ENCODE results near the gene OXSR1.
A peak's percentile ranks its signal among the peaks of the same experiment; 100 is the strongest.

The OXSR1 gene

DNA sequence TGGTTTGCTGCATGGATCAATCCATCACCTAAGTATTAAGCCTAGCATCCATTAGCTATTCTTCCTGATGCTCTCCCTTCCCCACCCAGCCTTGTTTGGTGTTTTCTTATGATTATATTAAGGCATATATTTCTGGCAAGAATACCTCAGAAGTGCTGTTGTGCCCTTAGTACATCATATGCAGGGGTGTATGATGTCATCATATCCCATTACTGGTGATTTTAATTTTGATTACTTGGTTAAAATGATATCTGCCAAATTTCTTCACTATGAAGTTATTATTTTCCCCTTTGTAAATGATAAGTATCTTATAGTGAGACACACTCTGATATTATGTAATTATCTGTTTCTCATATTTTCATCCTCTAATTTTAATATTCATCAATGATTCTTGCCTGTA, 132.2 kb downstream of the OXSR1 start:
- TF ChIP-seq EZH2 (IDR thresholded peaks at IDR 0.05; ENCODE audit: borderline replicate concordance, low read depth, low read length, severe bottlenecking): no peak
- TF ChIP-seq CTCF (IDR thresholded peaks at IDR 0.05; ENCODE audit: borderline replicate concordance, extremely low read depth, low read length, poor library complexity, severe bottlenecking): no peak
- Histone ChIP-seq H3K4me1 (ENCODE audit: insufficient read depth, low read length) (no peaks in the 10 kb centered on the region), H3K27ac (ENCODE audit: low read length) (no peak overlapping the region), H3K27me3 (ENCODE audit: insufficient read depth, low read length, poor library complexity) (no peaks in the 10 kb centered on the region), H3K4me3 (ENCODE audit: low read depth in 1 of 2, low read length in 2 of 2) (no peak overlapping the region), H3K79me2 (ENCODE audit: insufficient read depth, low read length) (no peaks in the 10 kb centered on the region), H3K9me3 (ENCODE audit: insufficient read depth, low read length, severe bottlenecking) (no peaks in the 10 kb centered on the region), H3K9ac (ENCODE audit: low read depth, low read length) (no peak overlapping the region), H2AFZ (ENCODE audit: low read depth, low read length) (no peak overlapping the region), H3K36me3 (ENCODE audit: insufficient read depth, low read length) (no peaks in the 10 kb centered on the region), H4K20me1 (ENCODE audit: insufficient read depth, low read length) (no peaks in the 10 kb centered on the region), H3K4me2 (ENCODE audit: insufficient read depth, low read length) (no peak overlapping the region)
- no peak for DNase-seq
- no peak for ATAC-seq (ENCODE audit: insufficient read depth, low read depth)

GRCh38 chr3:38297947-38298711, 132.8 kb downstream of the OXSR1 start:
- H3K9me3 ChIP-seq (ENCODE audit: insufficient read depth, low read length, severe bottlenecking): no peaks in the 10 kb centered on the region
- H3K36me3 ChIP-seq (ENCODE audit: insufficient read depth, low read length): no peaks in the 10 kb centered on the region
- DNase-seq: no peak
- no peak for TF ChIP-seq EZH2 (IDR thresholded peaks at IDR 0.05; ENCODE audit: borderline replicate concordance, low read depth, low read length, severe bottlenecking)
- peak; percentile 33 for TF ChIP-seq CTCF (IDR thresholded peaks at IDR 0.05; ENCODE audit: borderline replicate concordance, extremely low read depth, low read length, poor library complexity, severe bottlenecking)
- no peak overlapping the region for H3K9ac ChIP-seq (ENCODE audit: low read depth, low read length)
- no peak overlapping the region for H3K4me3 ChIP-seq (ENCODE audit: low read depth in 1 of 2, low read length in 2 of 2)
- H3K27ac ChIP-seq (ENCODE audit: low read length): no peak overlapping the region
- H3K4me2 ChIP-seq (ENCODE audit: insufficient read depth, low read length): no peak overlapping the region
- H3K79me2 ChIP-seq (ENCODE audit: insufficient read depth, low read length): no peaks in the 10 kb centered on the region
- ATAC-seq (ENCODE audit: insufficient read depth, low read depth): no peak
- no peaks in the 10 kb centered on the region for H4K20me1 ChIP-seq (ENCODE audit: insufficient read depth, low read length)
- H3K27me3 ChIP-seq (ENCODE audit: insufficient read depth, low read length, poor library complexity): no peaks in the 10 kb centered on the region
- no peak overlapping the region for H2AFZ ChIP-seq (ENCODE audit: low read depth, low read length)
- H3K4me1 ChIP-seq (ENCODE audit: insufficient read depth, low read length): no peaks in the 10 kb centered on the region
